Body of pancreas (tissue), 4 donors: ENCODE measurements around the gene STK36.

Experiments used
- CTCF ChIP-seq, 7 experiments: fragments of 450-650 bp in 4 of 7; fragments of 200-600 bp in 3 of 7; sonication (generic) in 3 of 7; IDR thresholded peaks; one replicate each; pipeline ENCODE4 v1.5.1; 2016 to 2019; ENCODE audit warnings: antibody characterized with exemption in 7 of 7
- POLR2A ChIP-seq, 3 donors: fragments of 450-650 bp; IDR thresholded peaks; one replicate each; pipeline ENCODE4 v1.6.1; 2016; ENCODE audit warnings: antibody characterized with exemption in 3 of 3, mild to moderate bottlenecking in 2 of 3

- TF ChIP-seq CTCF (IDR thresholded peaks at IDR 0.05) (no peak), POLR2A (IDR thresholded peaks at IDR 0.05) (no peak)
These were observed 39.7 kb downstream of the STK36 start for GRCh38 chr2:218711550-218711929.
